ENCODE data around the gene DIDO1.
"Not testable (repeated sequence)": the region's sequence is repeated elsewhere in the genome, so short reads cannot be mapped to it uniquely, and the experiment has no call there.

DIDO1 gene

DNA sequence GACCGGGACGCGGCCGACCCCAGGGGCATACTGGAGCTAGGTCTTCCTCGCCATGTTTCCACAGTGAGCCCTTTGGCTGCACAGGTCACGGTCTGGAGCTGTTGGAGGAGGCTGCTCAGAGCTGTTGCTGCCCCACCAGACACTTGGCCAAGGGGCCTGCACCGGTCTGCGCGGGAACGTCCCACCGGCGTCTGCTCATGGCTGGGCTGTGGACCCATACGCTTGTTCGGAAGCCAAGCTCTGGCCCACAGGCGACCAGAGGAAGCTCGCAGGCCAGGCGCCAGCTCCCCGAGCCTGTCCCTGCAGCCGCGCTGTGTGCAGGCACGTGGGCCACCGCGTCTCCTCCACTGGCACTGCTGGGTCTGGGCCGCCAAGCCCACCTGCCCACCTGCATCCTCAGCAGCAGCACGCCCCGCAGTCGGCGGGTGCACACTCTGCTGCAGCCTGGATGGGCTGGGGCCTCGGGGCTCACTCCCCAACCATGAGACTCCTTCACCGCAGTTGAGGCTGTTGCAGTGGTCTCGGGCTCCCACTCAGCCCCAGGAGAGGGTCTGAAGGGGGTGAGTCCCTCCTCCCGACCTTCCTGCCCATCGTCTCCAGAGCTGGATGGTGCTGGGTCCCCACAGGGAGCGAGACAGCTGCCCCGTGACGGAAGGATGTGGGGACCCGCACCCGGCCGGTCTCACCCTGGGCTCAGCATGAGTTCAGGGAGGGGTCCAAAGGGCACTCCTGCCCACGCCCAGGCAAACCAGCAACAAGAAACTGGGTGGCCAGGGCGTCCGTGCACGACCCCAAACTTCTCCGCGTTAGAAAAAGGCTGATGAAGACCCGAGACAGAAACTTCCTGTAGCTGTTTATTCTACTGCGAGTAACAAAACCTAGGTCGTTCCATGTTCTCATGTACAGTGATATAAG, 49.1 kb downstream of the DIDO1 start:
- no peak for DNase-seq (ENCODE audit: low read depth in 1 of 2, low spot score in 1 of 2)
- in situ Hi-C loops (cut with HindIII; ENCODE audit: low pct_unique_long_range_greater_than_20kb, low sequenced_read_pairs): no loop called here
- no peak for TF ChIP-seq JUND (IDR thresholded peaks at IDR 0.05; ENCODE audit: low read depth)

DNA sequence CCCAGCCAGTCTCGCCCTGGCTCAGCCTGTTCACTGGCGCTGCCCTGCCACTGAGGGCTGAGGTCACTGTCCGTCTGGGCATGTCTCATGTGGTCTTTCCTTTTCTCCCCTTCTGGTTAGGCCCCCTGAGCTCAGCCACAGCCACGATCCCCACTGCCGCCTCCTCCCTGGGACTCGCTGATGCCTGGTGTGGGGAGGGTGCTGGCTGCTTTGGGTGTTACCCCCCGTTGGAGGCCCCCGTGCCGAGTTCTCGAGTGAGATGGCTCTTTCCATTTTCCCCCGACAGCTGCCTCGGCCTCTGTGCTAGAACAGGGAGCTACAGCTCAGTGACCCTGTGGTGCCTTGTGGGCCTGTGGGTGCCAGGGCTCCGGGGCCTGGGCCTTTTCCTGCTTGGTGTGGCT, 49.8 kb downstream of the DIDO1 start:
- no peak for TF ChIP-seq JUND (IDR thresholded peaks at IDR 0.05; ENCODE audit: low read depth)
- in situ Hi-C loops (cut with HindIII; ENCODE audit: low pct_unique_long_range_greater_than_20kb, low sequenced_read_pairs): no loop called here
- DNase-seq (ENCODE audit: low read depth in 1 of 2, low spot score in 1 of 2): no peak

DNA sequence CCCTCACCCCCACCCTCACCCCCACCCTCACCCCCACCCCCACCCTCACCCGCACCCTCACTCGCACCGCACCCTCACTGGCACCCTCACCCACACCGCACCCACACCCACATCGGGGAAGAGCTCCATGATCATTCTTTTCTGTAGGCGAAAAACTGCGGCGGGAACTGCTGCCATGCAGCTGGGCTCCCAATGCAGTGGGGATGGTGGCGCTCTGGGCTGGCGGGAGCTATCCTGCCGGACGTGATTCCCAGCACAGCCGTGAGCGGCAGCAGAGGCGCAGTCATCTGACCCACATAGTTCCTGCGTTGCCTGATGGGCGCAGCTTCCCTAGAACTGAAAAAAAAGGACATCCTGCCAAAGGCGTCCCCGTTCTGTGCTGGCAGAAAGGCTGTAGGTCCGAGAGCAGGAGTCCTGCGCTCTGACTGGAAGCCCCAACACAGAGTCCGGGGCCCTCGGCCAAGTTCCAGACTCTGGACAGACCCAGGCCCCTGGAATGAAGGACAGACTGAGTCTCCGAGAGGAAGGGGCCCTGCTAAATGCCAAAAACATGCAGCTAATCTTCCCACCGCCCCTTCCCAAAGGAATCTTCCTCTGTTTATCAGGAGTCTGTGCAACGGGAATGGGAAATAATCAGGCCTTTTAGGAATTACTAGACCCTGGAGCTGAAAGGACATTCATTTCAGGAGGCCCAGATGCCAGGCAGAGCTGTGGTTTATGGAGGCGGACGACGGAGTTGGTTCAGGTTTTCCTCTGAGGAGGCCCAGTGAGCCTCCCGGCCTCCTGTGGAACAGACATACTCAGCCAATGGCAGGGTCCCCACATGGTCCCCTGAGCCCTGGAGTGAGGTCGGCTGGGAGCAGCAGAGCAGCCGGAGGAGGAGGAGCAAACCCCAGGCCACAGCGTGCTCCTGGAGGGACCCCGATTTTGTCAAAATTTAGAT, 50.6 kb downstream of the DIDO1 start:
- in situ Hi-C loops (cut with HindIII; ENCODE audit: low pct_unique_long_range_greater_than_20kb, low sequenced_read_pairs): no loop called here
- peak; percentile 93 to 97 for DNase-seq (ENCODE audit: low read depth in 1 of 2, low spot score in 1 of 2)
- TF ChIP-seq JUND (IDR thresholded peaks at IDR 0.05; ENCODE audit: low read depth): no peak

DNA sequence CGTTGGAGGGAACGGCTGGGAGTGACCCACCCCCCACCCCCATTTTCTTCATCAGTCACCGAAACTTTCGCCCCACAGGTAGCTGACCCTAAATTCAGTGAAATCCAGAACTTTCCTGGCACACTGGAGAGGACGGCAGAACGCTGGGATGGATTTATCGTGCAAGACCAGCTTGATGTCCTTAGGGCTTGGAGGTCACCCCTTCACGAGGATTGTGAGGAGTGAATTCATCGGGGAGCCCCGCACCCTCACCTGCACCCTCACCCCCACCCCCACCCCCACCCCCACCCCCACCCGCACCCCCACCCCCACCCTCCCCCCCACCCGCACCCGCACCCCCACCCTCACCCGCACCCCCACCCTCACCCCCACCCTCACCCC, 51.4 kb downstream of the DIDO1 start:
- TF ChIP-seq JUND (IDR thresholded peaks at IDR 0.05; ENCODE audit: low read depth): no peak
- no peak for DNase-seq (ENCODE audit: low read depth in 1 of 2, low spot score in 1 of 2)
- in situ Hi-C loops (cut with HindIII; ENCODE audit: low pct_unique_long_range_greater_than_20kb, low sequenced_read_pairs): no loop called here

DNA sequence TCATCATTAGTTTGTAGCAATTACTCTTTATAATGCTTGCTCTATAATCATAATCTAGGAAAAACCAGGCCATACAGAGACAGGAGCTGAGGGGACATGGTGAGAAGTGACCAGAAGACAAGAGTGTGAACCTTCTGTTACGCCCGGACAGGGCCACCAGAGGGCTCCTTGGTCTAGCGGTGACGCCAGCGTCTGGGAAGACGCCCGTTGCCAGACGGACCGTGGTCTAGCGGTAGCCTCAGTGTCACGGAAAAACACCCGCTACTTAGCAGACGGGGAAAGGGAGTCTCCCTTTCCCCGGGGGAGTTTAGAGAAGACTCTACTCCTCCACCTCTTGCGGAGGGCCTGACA, 52.6 kb downstream of the DIDO1 start:
- DNase-seq (ENCODE audit: low read depth in 1 of 2, low spot score in 1 of 2): peak in 1 of 2 experiments; percentile 80
- in situ Hi-C loops (cut with HindIII; ENCODE audit: low pct_unique_long_range_greater_than_20kb, low sequenced_read_pairs): not testable (repeated sequence)

DNA sequence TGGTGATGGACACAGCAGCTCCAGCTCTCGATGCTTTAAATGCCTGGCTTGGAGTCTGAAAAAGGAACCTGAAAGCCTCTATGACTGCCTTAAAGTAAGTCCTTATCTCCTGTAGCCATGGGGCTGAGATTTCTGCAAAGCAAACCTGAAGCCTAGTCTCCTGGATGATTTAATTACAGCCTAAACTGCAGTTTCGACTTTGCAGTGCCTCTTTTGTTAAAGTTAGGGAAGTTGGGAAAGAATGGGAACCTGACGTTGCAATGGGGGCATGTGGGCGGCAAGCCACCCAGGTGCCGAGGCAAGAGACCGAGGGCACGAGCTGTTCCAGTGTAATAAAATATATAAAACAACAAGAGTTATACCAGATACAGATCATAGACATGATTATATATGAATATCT, 53.0 kb downstream of the DIDO1 start:
- DNase-seq (ENCODE audit: low read depth in 1 of 2, low spot score in 1 of 2): no peak
- in situ Hi-C loops (cut with HindIII; ENCODE audit: low pct_unique_long_range_greater_than_20kb, low sequenced_read_pairs): no loop called here
- no peak for TF ChIP-seq JUND (IDR thresholded peaks at IDR 0.05; ENCODE audit: low read depth)

DNA sequence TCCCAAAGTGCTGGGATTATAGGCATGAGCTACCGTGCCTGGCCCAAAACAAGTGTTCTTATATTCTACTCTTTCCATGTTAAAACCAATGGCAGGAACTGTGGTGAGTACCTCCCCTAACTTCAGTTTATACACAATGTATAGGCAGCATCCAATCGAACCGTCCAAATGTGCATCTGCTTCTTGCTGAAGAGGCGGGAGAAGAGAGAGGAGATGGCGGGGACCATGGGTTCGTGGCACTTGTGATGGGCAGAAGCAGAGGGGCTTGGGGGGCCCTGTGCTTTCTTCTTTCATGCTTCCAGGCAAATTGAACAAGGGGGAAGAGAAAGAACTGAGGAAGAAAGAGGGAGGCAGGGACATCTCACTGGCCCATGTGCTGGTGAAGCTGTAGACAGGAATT, 53.4 kb downstream of the DIDO1 start:
- TF ChIP-seq JUND (IDR thresholded peaks at IDR 0.05; ENCODE audit: low read depth): no peak
- DNase-seq (ENCODE audit: low read depth in 1 of 2, low spot score in 1 of 2): no peak

DNA sequence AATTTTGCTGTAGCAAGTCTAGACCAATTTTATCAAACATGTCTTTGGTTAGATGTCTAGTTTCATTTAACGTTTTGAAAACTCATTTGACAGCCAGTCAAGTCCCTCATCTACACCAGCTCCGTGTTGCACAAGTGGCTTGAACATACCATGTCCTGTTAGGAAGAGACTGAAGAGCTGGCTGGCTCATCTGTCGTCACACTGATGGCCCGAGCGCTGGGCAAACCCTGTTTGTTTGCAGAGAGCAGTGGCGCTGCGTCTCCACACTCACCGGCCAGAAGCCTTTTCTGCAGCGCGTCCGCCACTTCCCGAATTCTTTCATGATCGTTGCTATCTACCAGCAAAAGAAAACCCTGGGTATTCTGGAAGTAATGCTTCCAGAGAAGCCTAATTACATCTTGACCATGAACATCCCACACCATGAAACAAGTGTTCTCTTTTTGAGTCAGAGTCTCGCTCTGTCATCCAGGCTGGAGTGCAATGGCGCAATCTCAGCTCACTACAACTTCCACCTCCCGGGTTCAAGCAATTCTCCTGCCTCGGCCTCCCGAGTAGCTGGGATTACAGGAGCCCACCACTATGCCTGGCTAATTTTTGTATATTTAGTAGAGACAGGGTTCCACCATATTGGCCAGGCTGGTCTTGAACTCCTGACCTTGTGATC, 54.0 kb downstream of the DIDO1 start:
- in situ Hi-C loops (cut with HindIII; ENCODE audit: low pct_unique_long_range_greater_than_20kb, low sequenced_read_pairs): no loop called here
- no peak for TF ChIP-seq JUND (IDR thresholded peaks at IDR 0.05; ENCODE audit: low read depth)
- DNase-seq (ENCODE audit: low read depth in 1 of 2, low spot score in 1 of 2): peak in 1 of 2 experiments; percentile 57

More for the DNA sequence above, 53.4 kb downstream of the DIDO1 start:
- in situ Hi-C loops (cut with HindIII; ENCODE audit: low pct_unique_long_range_greater_than_20kb, low sequenced_read_pairs): no loop called here

DNA sequence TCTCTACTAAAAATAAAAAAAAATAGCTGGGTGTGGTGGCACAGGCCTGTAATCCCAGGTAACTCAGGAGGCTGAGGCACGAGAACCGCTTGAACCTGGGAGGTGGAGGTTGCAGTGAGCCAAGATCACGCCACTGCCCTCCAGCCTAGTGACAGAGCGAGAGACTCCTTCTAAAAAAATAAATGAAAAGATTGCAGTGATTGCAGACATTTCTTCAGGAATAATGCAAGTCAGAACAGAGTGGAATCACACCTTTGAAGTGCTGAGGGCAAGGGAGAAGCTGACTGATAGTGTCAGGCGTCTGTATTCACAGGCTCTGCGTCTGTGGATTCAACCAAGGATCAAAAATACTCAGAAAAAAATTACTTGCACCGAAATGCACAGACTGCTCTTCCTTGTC, 62.1 kb downstream of the DIDO1 start:
- in situ Hi-C loops (cut with HindIII; ENCODE audit: low pct_unique_long_range_greater_than_20kb, low sequenced_read_pairs): no loop called here
- DNase-seq (ENCODE audit: low read depth in 1 of 2, low spot score in 1 of 2): no peak
- no peak for TF ChIP-seq JUND (IDR thresholded peaks at IDR 0.05; ENCODE audit: low read depth)

DNA sequence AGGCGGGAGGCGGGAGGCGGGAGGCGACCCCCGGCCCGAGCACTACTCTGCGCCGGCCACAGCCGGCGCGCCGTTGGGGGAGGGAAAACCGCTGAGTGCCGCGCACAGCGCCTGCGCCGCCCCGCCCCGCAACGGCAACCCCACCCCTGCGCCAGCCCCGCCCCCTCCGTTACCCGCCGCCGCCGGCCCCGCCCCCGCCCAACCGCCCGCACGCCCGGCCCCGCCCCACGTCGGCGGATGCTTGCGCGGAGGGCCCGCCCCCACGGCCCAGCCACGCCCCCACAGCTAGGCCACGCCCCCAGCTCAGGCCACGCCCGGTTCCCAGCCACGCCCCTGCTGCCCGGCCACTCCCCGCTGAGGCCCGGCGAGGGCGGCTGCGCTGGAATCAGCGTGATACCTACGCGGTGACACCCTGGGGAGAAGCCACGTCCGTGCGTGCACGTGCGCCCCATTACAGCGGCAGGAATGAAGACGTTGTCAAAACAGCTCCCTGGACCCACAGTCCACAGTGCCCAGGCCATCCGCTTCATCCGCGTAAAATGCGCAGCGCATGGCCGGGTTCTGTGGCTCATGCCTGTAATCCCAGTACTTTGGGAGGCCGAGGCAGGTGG, 64.5 kb downstream of the DIDO1 start, which contains the start of gene TCFL5:
TCFL5 (minus strand) TSS at position 97 of the 611 bp plus-strand sequence. CDS start 152 bp downstream, outside the sequence.
- in situ Hi-C loops (cut with HindIII; ENCODE audit: low pct_unique_long_range_greater_than_20kb, low sequenced_read_pairs): no loop called here
- peak in 1 of 2 experiments; percentile 94 for DNase-seq (ENCODE audit: low read depth in 1 of 2, low spot score in 1 of 2)
- TF ChIP-seq JUND (IDR thresholded peaks at IDR 0.05; ENCODE audit: low read depth): no peak

DNA sequence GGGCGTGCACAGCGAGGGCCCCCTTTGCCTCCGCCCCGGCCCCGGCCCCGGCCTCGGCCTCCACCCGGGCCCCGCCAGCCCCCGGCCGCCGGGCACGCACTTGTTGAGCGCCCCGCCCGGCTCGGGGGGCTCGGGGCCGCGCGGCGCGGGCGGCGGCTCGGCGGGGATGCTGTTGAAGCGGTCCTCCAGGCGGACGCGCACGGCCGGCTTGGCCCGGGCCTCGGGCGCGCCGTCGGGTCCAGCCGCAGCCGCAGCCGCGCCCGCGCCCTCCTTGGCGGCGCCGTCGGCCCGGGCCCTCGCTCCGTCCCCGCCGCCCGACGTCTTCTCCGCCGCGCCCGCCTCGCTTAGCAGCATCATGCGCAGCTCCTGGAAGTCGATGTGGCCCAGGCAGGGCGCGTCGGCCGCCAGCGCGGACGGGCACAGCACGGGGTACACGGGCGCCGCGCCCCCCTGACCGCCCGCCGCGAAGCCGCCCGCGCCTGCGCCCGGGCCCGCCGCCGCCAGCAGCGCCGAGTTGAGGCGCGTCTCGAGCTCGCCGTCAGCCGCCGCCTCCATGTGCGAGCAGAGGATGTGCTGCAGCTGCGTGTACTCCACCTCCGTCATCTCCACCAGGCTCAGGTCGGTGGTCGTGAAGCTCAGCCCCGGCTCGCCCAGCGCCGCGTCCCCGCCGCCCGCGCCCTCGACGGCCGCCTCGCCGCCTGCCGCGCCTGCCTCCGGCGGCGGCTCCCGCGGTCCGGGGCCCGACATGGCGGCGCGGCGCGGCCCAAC, 65.2 kb downstream of the DIDO1 start:
- TF ChIP-seq JUND (IDR thresholded peaks at IDR 0.05; ENCODE audit: low read depth): no peak
- DNase-seq (ENCODE audit: low read depth in 1 of 2, low spot score in 1 of 2): peak in 1 of 2 experiments; percentile 34
- in situ Hi-C loops (cut with HindIII; ENCODE audit: low pct_unique_long_range_greater_than_20kb, low sequenced_read_pairs): no loop called here
